GM18909 (cell line): ENCODE data around the gene CRADD.
"Not testable (repeated sequence)": the region's sequence is repeated elsewhere in the genome, so short reads cannot be mapped to it uniquely, and the experiment has no call there.

ENCODE experiments used
- ATAC-seq: cut with Tn5 transposase; IDR thresholded peaks from one replicate; pipeline ENCODE4 v1.9.1; 2021; ENCODE audit warnings: mild to moderate bottlenecking; ENCODE audit not compliant: unreplicated experiment, poor library complexity

CRADD gene

DNA sequence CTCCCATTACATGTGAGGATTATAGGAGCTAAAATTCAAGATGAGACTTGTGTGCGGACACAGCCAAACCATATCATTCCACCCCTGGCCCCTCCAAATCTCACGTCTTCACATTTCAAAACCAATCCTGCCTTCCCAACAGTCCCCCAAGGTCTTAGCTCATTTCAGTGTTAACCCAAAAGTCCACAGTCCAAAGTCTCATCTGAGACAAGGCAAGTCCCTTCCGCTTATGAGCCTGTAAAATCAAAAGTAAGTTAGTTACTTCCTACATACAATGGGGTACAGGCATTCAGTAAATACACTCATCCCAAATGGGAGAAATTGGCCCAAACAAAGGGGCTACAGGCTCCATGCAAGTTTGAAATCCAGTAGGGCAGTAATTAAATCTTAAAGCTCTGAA, 76.1 kb downstream of the CRADD start:
- no peak for ATAC-seq

DNA sequence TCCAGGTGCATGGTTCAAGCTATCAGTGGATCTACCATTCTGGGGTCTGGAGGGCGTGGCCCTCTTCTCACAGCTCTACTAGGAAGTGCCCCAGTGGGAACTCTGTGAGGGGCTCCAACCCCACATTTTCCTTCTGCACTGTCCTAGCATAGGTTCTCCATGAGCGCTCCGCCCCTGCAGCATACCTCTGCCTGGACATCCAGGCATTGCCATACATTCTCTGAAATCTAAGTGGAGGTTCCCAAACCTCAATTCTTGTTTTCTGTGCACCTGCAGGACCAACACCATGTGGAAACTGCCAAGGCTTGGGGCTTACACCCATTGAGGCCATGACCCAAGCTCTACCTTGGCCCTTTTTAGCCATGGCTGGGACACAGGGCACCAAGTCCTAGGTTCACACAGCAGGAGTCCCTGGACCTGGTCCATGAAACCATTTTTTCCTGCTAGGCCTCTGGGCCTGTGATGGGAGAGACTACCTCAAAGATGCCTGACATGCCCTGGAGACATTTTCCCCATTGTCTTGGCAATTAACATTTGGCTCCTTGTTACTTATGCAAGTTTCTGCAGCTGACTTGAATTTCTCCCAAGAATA, 76.8 kb downstream of the CRADD start:
- ATAC-seq = no peak

DNA sequence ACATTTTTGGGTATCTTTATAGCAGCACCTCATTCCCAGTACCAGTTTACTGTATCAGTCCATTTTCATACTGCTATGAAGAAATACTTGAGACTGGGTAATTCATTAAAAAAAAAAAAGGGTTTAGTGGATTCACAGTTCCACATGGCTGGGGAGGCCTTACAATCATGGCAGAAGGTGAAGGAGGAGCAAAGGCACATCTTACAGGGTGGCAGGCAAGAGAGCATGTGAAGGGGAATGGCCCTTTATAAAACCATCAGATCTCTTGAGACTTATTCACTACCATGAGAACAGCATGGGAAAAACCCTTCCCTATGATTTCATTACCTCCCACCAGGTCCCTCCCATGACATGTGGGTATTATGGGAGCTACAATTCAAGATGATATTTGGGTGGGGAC, 77.7 kb downstream of the CRADD start:
- not testable (repeated sequence) for ATAC-seq

DNA sequence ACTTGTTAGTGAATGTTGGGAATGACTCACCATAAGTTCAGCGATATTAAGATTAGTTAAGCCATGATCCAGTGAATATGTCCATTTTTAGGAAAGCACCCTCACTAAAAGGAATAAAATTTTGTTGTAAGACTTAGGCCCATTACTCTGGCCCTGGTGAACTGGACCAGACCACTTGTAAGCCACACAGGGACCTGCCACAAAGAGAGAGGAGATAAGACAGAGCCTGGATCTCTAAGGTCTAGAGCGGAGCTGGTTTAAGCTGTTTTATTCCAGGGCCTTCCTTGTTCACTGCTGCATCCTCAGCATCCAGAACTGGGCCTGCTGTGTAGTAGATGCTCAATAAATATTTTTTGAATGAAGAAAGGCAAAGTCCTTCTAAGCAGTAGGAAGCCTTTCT, 79.1 kb downstream of the CRADD start:
- no peak for ATAC-seq

DNA sequence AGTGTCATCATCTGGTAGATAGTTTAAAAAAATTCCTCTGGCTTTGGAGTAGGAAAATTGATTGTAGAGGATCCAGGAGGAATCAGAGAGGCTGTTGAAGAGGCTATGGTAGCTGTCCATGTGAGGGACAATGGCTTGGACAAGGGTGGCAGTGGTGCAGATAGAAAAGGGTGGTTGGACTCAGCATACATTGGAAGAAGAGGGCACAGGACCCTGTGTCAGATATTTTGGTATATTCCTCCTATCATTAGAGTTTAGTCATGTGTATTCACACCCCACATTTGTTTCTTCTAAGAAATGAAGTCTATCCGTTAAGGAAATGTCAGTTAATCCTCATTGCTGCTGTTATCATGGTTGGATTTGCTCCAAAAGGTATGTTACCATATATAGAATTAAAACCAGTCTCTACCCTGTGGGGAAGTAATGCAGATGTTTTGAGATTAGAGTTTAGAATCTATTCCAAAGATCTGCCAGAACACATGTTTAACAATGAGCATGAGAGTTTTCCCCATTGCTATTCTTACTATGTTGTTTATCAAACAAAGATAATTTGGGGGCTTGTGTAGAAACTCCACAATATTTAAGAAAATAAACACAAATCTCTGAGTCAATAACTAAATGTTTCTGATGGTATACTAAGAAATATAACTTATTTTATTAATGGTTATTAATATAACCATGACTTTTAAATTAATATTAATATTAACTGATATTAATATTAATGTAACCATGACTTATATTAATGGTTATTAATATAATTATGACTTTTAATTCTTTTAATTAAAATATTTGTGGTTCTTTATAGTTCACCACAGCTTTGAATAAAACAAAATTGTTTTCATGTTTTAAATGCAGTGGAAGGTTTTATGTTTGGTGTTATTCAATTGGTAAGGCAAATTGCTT, 80.9 kb downstream of the CRADD start:
- ATAC-seq = no peak

DNA sequence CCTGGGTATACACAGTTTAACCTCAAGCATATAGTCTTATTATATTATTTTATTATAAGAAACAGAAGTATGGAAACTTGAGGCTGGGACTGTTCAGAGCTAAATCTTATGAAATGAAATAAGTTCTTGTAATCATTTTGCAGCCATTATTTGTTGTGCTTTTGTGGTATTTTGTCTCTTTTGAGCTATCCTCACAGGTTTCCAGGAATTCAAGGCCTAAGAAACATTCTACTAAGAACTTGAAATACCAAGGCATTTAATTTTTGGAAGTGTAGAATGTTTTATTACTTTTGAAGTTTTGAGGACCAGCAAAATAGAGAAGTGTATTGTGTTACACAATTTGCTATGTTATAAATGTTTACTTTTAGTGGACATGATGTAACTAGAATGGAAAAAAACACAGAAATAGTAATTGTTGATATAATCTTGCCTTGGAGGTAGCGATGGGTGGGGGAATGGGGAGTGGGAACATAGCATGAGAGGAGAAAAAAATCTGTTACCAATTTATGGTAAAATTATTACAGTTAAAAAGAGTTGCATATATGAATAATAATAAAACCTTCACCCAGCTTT, 81.7 kb downstream of the CRADD start:
- no peak for ATAC-seq

DNA sequence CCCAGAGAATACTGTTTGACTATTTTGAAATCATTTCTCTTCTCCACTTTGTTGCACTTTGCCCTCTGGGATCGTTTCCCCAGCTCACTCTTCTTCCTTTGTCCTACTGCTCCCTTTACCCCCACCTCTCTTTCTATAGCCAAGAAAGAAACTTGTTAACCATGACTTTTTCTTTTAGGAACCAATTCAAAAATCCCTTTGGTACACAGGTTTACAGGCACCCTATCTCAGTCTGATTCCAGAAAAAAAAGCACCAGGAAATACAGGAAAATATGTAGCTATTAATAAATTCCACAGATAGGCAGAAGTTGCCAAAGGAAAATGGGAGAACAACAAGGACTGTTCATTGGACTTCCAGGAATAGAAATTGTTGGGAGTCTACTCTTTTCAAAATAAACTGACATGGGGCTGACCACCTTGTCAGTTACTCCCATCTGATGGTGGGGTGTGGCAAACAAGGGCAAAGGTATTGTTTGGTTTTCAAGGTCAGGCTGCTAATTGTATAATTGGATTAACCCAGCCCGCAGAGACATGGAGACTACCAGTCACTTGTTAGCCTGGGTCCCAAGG, 82.4 kb downstream of the CRADD start:
- no peak for ATAC-seq

DNA sequence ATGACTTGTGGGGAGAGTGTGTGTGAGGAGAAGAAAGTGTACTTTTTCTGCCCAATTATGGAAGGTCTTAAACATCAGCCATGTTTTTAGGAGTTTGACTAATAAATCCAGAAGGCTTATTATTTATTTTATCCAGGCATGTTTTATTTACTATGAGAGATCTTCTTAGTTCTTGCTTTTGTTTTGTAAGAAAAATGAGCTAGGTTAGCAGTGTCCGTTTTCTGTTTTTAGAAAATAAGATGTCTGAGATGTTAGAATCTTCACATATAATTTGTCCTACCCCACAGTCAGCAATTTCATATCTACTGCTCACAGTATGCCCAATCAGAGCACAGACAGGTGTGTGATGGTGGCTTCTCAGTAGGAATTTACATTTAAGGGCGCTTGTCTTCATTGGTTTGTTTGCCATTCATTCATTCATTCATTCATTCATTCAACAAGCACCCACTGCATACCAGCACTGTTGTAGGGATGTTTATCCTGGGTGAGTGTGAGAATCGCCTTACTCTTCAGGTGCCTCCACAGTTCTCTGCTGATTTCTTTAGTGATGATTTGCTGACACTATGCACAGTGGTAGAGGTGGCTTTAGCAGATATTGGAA, 83.2 kb downstream of the CRADD start:
- ATAC-seq = no peak

DNA sequence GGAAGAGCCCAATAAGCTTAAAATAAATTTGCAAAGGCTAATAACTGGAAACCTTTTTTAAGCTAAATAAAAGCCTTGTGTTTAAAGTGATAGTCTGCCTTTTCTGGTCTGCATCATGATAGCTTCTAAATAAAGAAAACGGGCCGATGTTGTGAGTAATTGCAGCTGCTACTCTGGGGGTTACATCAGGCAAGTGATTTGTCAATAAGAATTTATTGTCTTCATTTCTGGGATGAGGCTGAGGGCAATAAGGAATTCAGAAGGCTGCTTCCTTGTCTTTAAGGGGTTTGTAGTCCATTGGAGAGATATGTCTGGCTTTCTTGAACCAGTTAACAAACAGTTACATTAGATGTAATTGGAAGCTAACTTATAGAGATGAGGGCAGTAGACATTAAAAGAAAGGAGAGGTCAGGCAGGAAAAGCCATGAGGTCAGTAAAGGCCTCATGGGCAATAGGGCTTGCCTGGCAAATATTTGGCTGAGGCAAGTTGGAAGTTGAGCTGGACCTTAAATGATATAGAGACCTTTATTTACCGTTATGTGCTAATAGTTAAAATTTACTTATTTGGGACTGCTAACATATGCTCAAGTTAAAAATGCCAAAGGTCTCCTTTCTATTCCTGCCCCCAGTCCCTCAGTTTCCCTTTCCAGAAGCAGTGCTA, 85.0 kb downstream of the CRADD start:
- no peak for ATAC-seq

DNA sequence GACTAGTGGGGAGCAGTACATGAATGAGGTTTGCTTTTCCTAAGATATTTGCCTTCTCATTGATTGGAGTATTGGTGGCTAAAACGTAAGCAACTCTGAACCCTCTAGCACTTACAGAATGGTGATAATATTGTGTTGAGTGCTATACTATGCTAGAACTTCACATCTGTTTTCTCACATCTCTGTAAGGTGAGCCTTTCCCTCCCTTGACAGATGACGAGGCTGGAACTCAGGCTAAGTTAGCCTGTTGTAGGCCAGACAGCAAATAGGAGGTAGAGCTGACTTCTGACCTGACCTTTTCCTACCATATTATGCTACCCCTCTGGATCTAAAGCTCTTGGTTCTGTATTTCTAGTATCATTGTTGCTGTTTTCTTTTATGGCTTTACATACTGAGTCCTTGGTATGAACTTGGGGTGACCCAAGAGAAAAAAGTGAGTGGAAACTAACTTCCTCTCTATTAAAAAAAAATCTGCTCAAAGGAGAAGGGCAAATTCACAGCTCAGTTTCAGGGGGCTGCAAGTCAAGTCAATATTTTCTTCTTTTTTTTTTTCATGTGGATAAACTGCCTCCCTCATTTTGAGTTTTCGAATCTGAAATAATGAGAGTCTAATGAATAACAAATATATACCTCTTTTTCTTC, 85.9 kb downstream of the CRADD start:
- no peak for ATAC-seq

DNA sequence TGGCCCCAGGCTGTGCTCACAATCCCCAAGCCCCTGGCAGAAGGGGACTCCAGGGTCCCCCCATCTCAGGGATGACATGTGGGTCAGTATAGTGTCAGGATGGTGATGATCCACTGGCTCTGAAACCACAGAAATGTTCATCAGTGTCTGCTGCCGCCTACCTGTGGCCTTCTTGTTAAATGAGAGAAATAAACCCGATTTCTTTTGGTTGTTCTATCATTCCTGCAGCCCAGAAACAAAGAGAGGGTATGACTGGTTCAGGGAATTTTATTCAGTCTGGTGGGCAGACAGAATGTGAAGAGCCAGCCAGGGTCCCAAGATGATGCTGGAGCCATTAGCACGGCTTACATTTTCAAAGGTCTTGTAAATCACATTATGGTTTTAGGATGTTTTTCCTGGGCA, 86.6 kb downstream of the CRADD start:
- no peak for ATAC-seq

DNA sequence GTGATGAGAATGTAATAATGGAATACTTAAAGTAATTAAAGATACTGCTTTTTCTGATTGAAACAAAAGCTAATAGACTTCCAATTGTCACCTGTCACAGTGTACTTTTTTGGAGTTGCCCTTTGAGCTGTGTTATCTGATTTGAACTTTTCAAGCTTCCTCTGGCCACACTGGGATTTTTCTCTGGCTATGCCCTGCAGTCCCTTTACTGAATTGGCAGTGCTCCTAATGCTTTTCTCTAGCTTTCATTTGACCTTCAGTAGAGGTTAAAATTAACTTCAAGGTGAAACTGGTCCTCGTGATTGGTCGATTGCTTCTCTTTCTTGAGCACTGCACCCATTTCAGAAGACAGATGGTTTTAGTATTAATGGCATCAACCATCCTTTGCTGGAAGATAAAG, 89.2 kb downstream of the CRADD start:
- ATAC-seq = no peak

DNA sequence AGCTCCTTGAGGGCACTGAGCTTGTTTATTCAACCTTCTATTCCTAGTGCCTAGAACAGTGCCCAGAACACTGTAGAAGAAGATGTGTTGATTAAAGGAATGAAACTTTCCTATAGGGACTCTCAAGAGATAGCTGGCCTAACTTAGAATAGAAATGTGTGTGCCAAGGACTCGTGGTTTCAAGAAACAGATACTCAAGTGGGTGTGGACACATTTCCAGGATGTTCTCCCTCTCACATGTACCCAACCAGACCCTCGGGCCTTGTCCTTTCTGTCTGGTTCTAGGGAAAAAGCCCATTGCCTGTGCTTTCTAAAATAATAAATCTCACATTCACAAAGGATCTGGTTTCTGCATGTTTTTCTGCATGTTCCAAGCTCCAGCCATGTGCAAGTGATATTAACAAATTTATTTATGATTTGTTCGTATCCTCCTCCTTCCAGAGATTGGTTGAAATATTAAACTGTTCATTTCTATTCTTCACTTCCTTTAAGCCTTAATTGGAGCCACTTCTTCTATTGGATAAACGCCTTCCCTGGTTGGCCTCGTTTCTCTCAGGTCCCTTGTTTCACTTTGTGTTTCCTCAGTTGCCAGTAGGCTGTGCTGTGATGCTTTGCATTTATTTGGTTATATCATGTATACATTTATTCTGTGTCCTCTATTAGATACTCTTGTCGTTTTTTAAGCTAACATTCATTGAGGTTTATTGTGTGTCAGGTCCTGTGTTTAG, 89.8 kb downstream of the CRADD start:
- ATAC-seq = no peak

DNA sequence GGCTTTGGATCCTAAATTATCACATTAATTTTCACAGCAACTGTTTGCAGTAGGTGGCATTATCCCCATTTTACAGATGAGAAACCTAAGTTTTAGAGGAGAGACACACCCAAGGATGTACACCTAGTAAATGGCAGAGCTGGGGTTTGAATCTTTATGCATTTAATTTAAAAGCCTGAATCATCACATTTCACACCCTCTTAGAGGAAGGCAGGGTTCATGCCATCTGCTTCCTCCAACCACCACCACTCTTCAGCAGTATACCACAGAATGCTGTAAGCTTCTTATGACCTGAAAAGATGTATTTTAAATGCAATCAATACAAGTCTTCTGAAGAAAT, 90.3 kb downstream of the CRADD start:
- no peak for ATAC-seq

DNA sequence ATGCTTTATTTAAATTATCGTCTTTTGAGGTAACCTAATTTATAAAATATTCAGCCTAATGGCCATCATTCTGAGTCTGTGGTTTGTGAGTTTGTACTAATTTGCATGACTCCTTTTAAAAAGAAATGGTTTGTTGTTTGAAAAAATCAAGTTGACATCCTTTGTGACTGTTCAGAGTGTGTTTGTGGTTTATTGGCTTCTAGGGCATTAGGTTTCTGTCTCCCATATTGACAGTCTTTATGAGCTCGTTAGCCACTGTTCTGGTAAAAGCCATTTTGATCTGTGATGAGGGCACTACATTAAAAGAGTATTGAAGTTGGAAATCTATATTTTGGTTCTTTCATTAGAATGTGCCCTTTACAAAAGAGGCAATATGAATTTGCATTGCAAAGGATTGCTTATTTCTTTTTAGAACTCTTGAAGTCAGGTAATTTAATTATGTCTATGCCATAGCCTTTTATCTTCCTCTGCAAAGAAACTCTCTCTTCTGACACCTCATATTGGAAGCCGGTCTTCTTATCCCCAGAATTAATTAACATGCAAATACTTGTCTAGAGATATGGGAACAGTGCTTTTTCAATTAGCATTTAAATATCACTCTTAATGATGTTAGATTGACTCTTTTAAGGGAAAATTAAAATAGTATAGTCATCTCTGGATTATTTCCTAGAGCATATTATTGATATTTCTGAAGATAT, 95.0 kb downstream of the CRADD start:
- no peak for ATAC-seq

DNA sequence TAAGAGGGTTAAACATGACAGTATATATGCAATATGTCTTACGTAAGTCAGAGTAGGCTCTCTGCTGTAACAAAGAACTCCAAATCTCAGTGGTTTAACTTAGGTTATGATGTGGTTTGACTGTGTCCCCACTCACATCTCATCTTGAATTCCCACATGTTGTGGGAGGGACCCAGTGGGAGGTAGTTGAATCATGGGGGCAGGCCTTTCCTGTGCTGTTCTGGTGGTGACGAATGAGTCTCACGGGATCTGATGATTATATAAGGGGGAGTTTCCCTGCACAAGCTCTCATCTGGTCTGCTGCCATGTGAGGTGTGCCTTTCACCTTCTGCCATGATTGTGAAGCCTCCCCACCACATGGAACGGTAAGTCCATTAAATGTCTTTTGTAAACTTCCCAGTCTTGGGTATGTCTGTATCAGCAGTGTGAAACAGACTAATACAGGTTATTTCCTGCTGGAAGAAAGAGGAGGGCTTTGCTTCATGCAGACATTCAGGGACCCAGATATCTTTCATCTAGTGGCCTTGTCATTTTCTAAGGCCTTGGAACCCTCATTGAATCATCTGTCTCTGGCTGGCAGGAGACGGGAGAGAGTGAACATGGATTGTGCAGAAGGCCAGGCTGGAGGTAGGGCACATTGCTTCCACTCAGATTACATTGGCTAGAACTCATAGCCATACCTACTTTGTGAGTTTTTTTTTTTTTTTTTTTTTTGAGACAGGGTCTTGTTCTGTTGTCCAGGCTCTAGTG, 96.1 kb downstream of the CRADD start:
- no peak for ATAC-seq

DNA sequence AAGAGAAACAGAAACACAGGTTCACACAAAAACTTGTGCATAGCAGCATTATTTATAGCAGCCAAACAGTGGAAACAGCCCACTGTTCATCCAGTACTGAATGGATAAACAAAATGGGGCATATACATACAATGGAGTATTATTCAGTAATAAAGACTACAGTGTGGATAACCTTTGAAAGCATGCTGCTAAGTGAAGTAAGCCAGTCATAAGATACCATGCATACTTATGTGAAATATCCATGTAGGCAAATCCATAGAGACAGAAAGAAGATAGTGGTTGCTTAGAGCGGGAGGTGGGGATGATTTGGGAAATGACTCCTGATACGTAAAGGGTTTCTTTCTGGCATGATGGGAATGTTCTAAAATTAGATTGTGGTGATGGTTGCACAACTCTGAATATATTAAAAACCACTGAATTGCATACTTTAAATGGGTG, 99.4 kb downstream of the CRADD start:
- ATAC-seq = no peak

DNA sequence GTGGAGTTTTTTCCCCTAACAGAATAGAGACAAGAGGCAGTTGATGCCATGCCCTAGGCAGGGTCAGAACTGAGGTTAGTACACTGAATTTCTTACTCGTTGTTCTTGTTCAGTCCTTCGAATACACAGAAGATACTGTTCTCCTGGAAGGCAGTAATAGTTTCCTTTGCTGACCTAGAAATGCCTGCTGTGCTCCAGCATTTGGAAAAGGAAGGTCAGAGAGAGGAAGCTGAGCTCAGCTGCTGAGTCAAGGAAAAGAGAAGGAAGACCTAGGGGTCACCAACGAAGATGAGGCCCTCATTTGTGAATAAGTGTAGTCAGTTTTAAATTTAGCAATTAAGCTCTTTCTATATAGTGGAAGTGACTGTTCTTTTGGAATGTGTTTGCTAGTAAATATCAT, 100.1 kb downstream of the CRADD start:
- ATAC-seq = no peak
